Spleen (tissue), 7 donors: ENCODE data around the gene TMEM117.

Source experiments
- CTCF ChIP-seq, 11 experiments: fragments of 200-600 bp in 7 of 11; fragments of 450-650 bp in 4 of 11; sonication (generic) in 4 of 11; IDR thresholded peaks in 8 of 11; conservative IDR thresholded peaks in 3 of 11; 1 replicate in 7 of 11; 2 replicates in 4 of 11; pipeline versions ENCODE4 v1.4.0 to v1.8.0; 2016 to 2021; ENCODE audit warnings: antibody characterized with exemption in 11 of 11, inconsistent platforms in 4 of 11, mild to moderate bottlenecking in 1 of 11
- POLR2A ChIP-seq, 3 donors: fragments of 450-650 bp; IDR thresholded peaks; one replicate each; pipeline ENCODE4 v1.5.1; 2017; ENCODE audit warnings: antibody characterized with exemption in 3 of 3, mild to moderate bottlenecking in 1 of 3
- donor health status: DM: no; HTN: no; CAD: no; lungs with moderate emphysema.
- donor health status: DM: no; HTN: no; CAD: no.
- donor health status: DM: no; HTN: no; CAD: no.

DNA sequence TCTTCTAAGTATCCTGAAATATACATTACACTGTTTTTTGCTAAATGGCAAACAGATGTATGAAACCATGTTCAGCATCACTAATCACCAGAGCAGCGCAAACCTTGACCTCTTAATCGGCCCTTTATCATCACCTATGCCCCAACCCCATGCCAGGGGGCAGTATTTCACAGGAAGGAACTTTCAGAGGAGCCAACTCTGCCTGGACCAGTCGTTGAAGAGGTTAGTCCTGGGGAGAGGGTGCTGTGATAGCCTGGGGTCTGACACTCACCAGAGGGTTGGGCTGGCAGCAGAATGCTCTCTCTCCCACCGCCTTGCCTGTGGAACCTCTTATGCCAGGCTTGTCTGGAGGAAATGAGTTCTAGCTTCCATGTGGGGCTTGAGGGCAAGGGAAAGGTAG lies 411.7 kb downstream of the TMEM117 start:
- TF ChIP-seq CTCF (IDR thresholded peaks at IDR 0.05 in 8 of 11, conservative IDR thresholded peaks at IDR 0.05 in 3 of 11) = no peak
- TF ChIP-seq POLR2A (IDR thresholded peaks at IDR 0.05) = no peak
